ENCODE data around the gene MYO1A. TPM values are rescaled to one million over a fixed set of nuclear protein-coding genes. Genes with fewer than 3 reads are reported as not detected.
"Not testable (repeated sequence)": the region's sequence is repeated elsewhere in the genome, so short reads cannot be mapped to it uniquely, and the experiment has no call there.

Gene MYO1A
- total RNA-seq, 1 donor from 2014 or later, result 1.4 TPM

DNA sequence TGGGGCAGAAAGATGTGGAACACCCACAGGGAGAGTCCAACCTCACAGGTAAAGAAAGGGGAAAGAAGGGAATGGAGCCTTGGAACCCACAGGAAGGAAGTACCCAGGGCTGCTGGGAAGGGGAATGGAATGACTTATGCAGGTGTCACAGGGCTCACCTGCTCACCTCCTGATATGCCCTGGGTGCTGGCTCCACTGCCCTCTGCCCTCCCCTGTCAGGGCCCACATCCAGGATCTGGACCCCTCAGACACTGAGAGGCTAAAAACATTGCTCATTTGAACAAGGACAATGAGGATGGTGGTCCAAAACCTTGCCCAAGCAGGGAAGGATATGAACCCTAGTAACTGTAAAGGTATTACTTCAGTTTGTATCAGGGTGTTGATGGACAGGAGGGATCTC, 62.9 kb downstream of the MYO1A start:
- Histone ChIP-seq H3K36me3 (no peaks in the 10 kb centered on the region), H3K4me1 (peaks cover 26% of the 10 kb centered on the region), H3K27ac (no peak overlapping the region), H3K4me3 (no peak overlapping the region), H3K27me3 (no peaks in the 10 kb centered on the region), H3K9me3 (no peaks in the 10 kb centered on the region)
- ATAC-seq, result no peak
- TF ChIP-seq, protein P1, sequence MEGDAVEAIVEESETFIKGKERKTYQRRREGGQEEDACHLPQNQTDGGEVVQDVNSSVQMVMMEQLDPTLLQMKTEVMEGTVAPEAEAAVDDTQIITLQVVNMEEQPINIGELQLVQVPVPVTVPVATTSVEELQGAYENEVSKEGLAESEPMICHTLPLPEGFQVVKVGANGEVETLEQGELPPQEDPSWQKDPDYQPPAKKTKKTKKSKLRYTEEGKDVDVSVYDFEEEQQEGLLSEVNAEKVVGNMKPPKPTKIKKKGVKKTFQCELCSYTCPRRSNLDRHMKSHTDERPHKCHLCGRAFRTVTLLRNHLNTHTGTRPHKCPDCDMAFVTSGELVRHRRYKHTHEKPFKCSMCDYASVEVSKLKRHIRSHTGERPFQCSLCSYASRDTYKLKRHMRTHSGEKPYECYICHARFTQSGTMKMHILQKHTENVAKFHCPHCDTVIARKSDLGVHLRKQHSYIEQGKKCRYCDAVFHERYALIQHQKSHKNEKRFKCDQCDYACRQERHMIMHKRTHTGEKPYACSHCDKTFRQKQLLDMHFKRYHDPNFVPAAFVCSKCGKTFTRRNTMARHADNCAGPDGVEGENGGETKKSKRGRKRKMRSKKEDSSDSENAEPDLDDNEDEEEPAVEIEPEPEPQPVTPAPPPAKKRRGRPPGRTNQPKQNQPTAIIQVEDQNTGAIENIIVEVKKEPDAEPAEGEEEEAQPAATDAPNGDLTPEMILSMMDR (IDR thresholded peaks at IDR 0.05), result no peak
- intact Hi-C loops (cut with DNase I), result no loop called here
- DNase-seq, result no peak

DNA sequence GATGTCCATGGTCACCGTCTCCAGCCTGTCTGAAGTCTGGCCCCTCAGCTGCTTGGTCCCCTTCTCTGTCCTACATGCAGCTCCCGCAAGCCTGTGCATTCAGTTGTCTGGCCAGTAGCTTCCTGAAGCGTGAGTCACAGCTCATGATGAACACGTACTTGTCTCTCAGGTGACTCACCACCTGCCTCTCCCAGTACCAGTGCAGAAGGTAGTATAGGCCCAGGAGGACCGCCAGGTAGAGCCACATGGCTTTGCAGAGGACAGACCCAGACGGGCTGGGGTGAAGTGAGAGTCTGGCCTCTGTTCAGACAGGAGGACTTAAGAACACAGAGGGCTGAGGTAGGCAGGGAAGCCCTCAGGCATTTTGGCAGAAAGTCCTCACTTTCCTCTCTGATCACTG, 64.2 kb downstream of the MYO1A start:
- H3K9me3 ChIP-seq; H3K27me3 ChIP-seq; H3K4me3 ChIP-seq; H3K36me3 ChIP-seq; DNase-seq; intact Hi-C loops (cut with DNase I); H3K27ac ChIP-seq: not testable (repeated sequence)
- ATAC-seq, result peak; percentile 74
- peaks cover 13% of the 10 kb centered on the region for H3K4me1 ChIP-seq

DNA sequence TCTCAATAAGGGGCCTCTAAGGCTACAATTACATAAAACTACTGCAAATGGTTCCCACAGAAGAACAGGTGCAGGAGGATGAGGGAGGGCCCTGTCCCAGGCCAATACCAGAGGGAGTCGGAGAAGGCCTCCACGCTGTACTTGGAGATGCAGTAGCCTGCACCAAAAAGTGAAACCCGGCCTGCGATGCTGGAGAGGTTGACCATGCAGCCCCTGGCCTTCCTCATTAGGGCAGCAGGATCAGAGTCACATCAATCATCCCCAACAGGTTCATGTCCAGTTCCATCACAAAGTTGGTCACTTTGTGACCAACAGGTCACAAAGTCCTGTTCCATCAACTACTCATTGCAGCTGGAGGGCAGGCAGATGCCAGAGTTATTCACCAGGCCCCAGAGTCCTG, 66.5 kb downstream of the MYO1A start:
- no peak for ATAC-seq
- H3K27ac ChIP-seq, result no peak overlapping the region
- no peak for DNase-seq
- no peaks in the 10 kb centered on the region for H3K36me3 ChIP-seq
- no peaks in the 10 kb centered on the region for H3K27me3 ChIP-seq
- peaks cover 8% of the 10 kb centered on the region for H3K4me1 ChIP-seq
- TF ChIP-seq, protein P1 (IDR thresholded peaks at IDR 0.05), result no peak
- H3K9me3 ChIP-seq, result no peaks in the 10 kb centered on the region
- H3K4me3 ChIP-seq, result no peak overlapping the region
- intact Hi-C loops (cut with DNase I), result no loop called here

DNA sequence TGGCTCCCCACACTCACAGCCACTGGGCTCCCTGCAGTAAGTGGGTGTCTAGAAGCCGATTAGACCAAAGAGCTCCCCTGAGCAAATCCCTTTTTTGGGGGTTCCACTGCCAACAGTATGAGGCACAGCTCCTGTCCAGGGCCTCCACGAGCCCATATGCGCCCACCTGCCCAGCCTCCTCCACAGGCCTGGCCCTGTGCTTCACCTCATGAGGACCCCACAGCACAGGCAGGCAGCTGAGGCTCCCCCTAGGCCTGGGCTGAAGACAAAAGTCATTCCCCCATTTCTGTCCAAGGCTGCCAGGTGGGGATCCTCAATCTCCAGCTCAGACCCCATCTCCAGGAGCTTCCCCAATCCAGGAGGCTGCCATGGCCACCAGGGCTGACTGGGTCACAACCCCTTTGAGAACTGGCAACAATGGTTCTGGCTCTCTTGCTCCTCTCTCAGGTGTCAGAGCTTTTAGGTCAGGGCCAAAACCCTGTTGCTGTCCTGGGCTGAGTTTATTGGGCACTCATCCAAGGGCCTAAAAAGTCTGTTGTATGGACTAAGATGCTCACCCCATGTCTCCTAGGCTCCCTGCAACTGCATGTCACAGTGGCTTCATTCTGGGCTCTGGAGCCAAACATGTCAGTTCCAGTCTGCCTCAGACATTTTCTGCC, 67.2 kb downstream of the MYO1A start:
- H3K9me3 ChIP-seq; H3K36me3 ChIP-seq; ATAC-seq; H3K27me3 ChIP-seq; DNase-seq; H3K4me1 ChIP-seq; intact Hi-C loops (cut with DNase I); H3K27ac ChIP-seq; H3K4me3 ChIP-seq: not testable (repeated sequence)

DNA sequence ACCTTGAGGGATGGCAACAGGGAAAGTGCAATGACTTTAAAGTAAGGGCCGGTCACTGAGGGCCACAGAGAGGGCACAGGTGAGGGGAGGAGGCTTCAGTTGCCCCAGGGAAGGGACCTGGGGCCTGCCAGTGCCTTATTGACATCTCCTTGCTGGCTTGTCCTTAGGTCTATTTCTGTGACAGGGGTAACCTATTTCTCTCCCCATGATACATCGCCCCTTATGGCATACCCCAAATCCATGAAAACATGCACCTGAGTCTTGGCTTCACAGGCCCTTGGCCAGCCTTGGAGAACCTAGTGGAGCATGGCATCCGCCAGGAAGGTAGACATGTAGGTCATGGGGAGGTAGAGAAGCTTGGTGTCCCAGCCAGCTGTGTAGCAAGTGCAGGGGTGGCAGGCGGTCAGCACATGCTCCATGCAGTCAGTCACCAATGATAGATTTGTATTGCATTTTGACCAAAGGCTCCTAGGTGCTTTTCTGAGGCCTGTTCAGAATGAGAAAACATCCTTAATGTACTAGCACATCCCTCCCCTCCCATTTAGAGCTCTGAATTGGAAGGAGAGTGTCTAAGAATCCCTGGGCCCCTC, 68.9 kb downstream of the MYO1A start:
- no peaks in the 10 kb centered on the region for H3K27me3 ChIP-seq
- no peak for DNase-seq
- no peak overlapping the region for H3K4me3 ChIP-seq
- intact Hi-C loops (cut with DNase I), result no loop called here
- H3K9me3 ChIP-seq, result no peaks in the 10 kb centered on the region
- no peak overlapping the region for H3K27ac ChIP-seq
- H3K36me3 ChIP-seq, result no peaks in the 10 kb centered on the region
- no peak for ATAC-seq
- TF ChIP-seq, protein P1 (IDR thresholded peaks at IDR 0.05), result no peak
- no peaks in the 10 kb centered on the region for H3K4me1 ChIP-seq

DNA sequence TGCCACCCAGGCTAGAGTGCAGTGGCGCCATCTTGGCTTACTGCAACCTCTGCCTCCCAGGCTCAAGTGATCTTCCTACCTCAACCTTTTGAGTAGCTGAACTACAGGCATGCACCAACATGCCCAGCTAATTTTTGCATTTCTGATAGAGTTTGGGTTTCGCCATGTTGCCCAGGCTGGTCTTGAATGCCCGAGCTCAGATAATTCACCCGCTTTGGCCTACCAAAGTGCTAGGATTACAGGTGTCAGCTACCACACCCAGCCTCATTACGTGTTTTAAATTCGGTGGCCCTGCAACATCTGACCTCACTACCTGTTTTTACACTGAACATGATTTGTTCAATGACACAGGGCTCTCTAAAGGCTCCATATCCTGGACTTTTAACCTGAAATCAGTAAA, 69.7 kb downstream of the MYO1A start:
- intact Hi-C loops (cut with DNase I), result no loop called here
- TF ChIP-seq, protein P1 (IDR thresholded peaks at IDR 0.05), result no peak
- H3K27ac ChIP-seq, result no peak overlapping the region
- no peaks in the 10 kb centered on the region for H3K4me1 ChIP-seq
- no peaks in the 10 kb centered on the region for H3K9me3 ChIP-seq
- no peak for ATAC-seq
- H3K36me3 ChIP-seq, result no peaks in the 10 kb centered on the region
- DNase-seq, result no peak
- H3K4me3 ChIP-seq, result no peak overlapping the region
- H3K27me3 ChIP-seq, result no peaks in the 10 kb centered on the region

All from upper lobe of right lung (tissue), 1 donor.